Neural cell (in vitro differentiated cells): ENCODE data around the gene PDK2. TPM values are rescaled to one million over a fixed set of nuclear protein-coding genes. Genes with fewer than 3 reads are reported as not detected.
A peak's percentile ranks its signal among the peaks of the same experiment; 100 is the strongest.

Experiments used
- H2AFZ ChIP-seq: fragments of 200-600, 300-800 bp; sonication (generic), shearing (Covaris generic); 2 replicates; pipeline ENCODE4 v1.6.0; 2014; ENCODE audit warnings: low read depth, mild to moderate bottlenecking, antibody characterized with exemption, low read length, moderate library complexity
- H3F3A ChIP-seq: fragments of 200-600 bp; shearing (Covaris generic); 2 replicates; pipeline ENCODE4 v1.6.1; 2016; ENCODE audit warnings: mild to moderate bottlenecking, moderate library complexity, mixed read lengths, antibody characterized with exemption, low read length; ENCODE audit not compliant: insufficient read depth, poor library complexity, severe bottlenecking
- H3K27ac ChIP-seq: fragments of 200-600, 300-800 bp; sonication (generic), shearing (Covaris generic); 2 replicates; pipeline ENCODE4 v1.5.1; 2014; ENCODE audit warnings: mild to moderate bottlenecking, low read length, moderate library complexity
- H3K27me3 ChIP-seq: fragments of 300-800, 200-600 bp; sonication (generic), shearing (Covaris generic); 2 replicates; pipeline ENCODE4 v1.6.0; 2014; ENCODE audit warnings: mild to moderate bottlenecking, low read depth, low read length, moderate library complexity; ENCODE audit not compliant: insufficient read depth
- H3K36me3 ChIP-seq: fragments of 300-800, 200-600 bp; sonication (generic), shearing (Covaris generic); 2 replicates; pipeline ENCODE4 v1.5.1; 2014; ENCODE audit warnings: mild to moderate bottlenecking, antibody characterized with exemption, low read length, moderate library complexity; ENCODE audit not compliant: insufficient read depth
- H3K4me2 ChIP-seq: fragments of 300-800, 200-600 bp; sonication (generic), shearing (Covaris generic); 2 replicates; pipeline ENCODE4 v1.6.0; 2014; ENCODE audit warnings: mild to moderate bottlenecking, low read length
- H3K4me3 ChIP-seq: fragments of 300-800, 200-600 bp; sonication (generic), shearing (Covaris generic); 2 replicates; pipeline ENCODE4 v1.5.1; 2014; ENCODE audit warnings: mild to moderate bottlenecking, low read length, moderate library complexity
- H3K79me2 ChIP-seq: fragments of 200-600 bp; shearing (Covaris generic); replicated peaks from 2 replicates; pipeline ENCODE4 v1.6.0; 2014; ENCODE audit warnings: mild to moderate bottlenecking, low read length, moderate library complexity; ENCODE audit not compliant: insufficient read depth
- H3K9ac ChIP-seq: fragments of 300-800, 200-600 bp; sonication (generic), shearing (Covaris generic); 2 replicates; pipeline ENCODE4 v1.6.1; 2016; ENCODE audit warnings: mild to moderate bottlenecking, low read length, mixed read lengths
- H3K9me2 ChIP-seq: fragments of 200-600 bp; shearing (Covaris generic); 2 replicates; pipeline ENCODE4 v1.6.1; 2016; ENCODE audit warnings: mild to moderate bottlenecking, low read length, mixed read lengths; ENCODE audit not compliant: insufficient read depth
- H3K9me3 ChIP-seq: fragments of 200-600, 300-800 bp; sonication (generic), shearing (Covaris generic); 2 replicates; pipeline ENCODE4 v1.6.1; 2016; ENCODE audit warnings: mild to moderate bottlenecking, mixed run types, low read length, moderate library complexity, mixed read lengths
- H4K20me1 ChIP-seq: fragments of 200-600 bp; shearing (Covaris generic); 2 replicates; pipeline ENCODE4 v1.6.1; 2016; ENCODE audit warnings: mild to moderate bottlenecking, mixed run types; ENCODE audit not compliant: insufficient read depth
- EP300 ChIP-seq: fragments of 450-650 bp; conservative IDR thresholded peaks from 2 replicates; pipeline ENCODE4 v1.6.1; 2014; ENCODE audit warnings: antibody characterized with exemption, mild to moderate bottlenecking, moderate library complexity; ENCODE audit not compliant: poor library complexity, severe bottlenecking
- EZH2 ChIP-seq: fragments of 200-600, 300-800 bp; shearing (Covaris generic), sonication (generic); IDR thresholded peaks from 2 replicates; pipeline ENCODE4 v1.6.1; 2014; ENCODE audit warnings: antibody characterized with exemption, low read length, borderline replicate concordance, mild to moderate bottlenecking; ENCODE audit not compliant: insufficient read depth, poor library complexity, severe bottlenecking
- MXI1 ChIP-seq: fragments of 450-650 bp; conservative IDR thresholded peaks from 2 replicates; pipeline ENCODE4 v1.6.1; 2014; ENCODE audit warnings: antibody characterized with exemption, mild to moderate bottlenecking; ENCODE audit not compliant: poor library complexity, severe bottlenecking
- POLR2AphosphoS5 ChIP-seq: IDR thresholded peaks from 2 replicates; pipeline ENCODE4 v1.6.1; 2012
- RAD21 ChIP-seq: fragments of 450-650 bp; conservative IDR thresholded peaks from 2 replicates; pipeline ENCODE4 v1.6.1; 2014; ENCODE audit warnings: antibody characterized with exemption, mild to moderate bottlenecking, moderate library complexity
- REST ChIP-seq: IDR thresholded peaks from 2 replicates; pipeline ENCODE4 v1.6.1; 2012; ENCODE audit warnings: borderline replicate concordance
- SMC3 ChIP-seq: fragments of 450-650 bp; conservative IDR thresholded peaks from 2 replicates; pipeline ENCODE4 v1.6.1; 2014; ENCODE audit warnings: antibody characterized with exemption, mild to moderate bottlenecking, moderate library complexity; ENCODE audit not compliant: poor library complexity
- TAF1 ChIP-seq: IDR thresholded peaks from 2 replicates; pipeline ENCODE4 v1.6.1; 2012; ENCODE audit warnings: low read depth
- polyA plus RNA-seq: library from polyadenylated mRNA; depleted of rRNA; stranded (reverse); fragments of >200 nt; gene quantifications from 2 replicates; pipeline ENCODE4 v1.2.3, GENCODE V29; 2014
- TF ChIP-seq, protein P1 (sequence below): fragments of 450-650 bp; IDR thresholded peaks from 2 replicates; pipeline ENCODE4 v1.5.1; 2014; ENCODE audit warnings: antibody characterized with exemption, mild to moderate bottlenecking, moderate library complexity; ENCODE audit not compliant: poor library complexity, severe bottlenecking

Gene PDK2
- polyA plus RNA-seq, 1 donor from 2014 or later = 36.2 TPM

DNA sequence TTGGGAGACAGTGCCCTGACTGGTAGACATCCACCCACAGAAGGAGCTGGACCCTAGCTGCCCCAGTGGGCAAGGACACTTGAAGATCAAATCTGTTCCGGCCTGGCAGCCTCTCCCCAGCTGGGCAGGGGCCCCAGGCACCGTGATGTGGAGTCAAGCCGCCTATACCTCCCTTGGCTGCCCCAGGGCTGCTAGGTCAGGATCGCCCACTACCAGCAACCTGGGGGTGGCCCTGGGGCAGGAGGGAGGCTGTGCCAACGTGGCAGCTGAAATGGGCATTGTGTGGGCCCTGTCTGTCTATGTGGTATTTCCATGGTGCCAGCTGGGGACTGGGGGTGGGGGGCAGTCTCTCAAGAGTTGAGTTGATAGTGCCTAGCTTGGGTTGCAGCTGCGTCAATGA lies 941 bp downstream of the PDK2 start:
- H3K27ac ChIP-seq = no peak overlapping the region
- H3K36me3 ChIP-seq = no peaks in the 10 kb centered on the region
- H4K20me1 ChIP-seq = no peaks in the 10 kb centered on the region
- peak overlapping the region; percentile 97 for H3K4me3 ChIP-seq
- TF ChIP-seq EP300 (no peak), EZH2 (no peak), REST (no peak), POLR2AphosphoS5 (no peak), SMC3 (no peak), TAF1 (no peak), RAD21 (no peak), MXI1 (no peak)
- TF ChIP-seq, protein P1, sequence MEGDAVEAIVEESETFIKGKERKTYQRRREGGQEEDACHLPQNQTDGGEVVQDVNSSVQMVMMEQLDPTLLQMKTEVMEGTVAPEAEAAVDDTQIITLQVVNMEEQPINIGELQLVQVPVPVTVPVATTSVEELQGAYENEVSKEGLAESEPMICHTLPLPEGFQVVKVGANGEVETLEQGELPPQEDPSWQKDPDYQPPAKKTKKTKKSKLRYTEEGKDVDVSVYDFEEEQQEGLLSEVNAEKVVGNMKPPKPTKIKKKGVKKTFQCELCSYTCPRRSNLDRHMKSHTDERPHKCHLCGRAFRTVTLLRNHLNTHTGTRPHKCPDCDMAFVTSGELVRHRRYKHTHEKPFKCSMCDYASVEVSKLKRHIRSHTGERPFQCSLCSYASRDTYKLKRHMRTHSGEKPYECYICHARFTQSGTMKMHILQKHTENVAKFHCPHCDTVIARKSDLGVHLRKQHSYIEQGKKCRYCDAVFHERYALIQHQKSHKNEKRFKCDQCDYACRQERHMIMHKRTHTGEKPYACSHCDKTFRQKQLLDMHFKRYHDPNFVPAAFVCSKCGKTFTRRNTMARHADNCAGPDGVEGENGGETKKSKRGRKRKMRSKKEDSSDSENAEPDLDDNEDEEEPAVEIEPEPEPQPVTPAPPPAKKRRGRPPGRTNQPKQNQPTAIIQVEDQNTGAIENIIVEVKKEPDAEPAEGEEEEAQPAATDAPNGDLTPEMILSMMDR = no peak
- no peaks in the 10 kb centered on the region for H3K9me2 ChIP-seq
- peaks cover 9% of the 10 kb centered on the region for H3K79me2 ChIP-seq
- H3K27me3 ChIP-seq = no peaks in the 10 kb centered on the region
- peak overlapping the region; percentile 72 for H3K4me2 ChIP-seq
- peak overlapping the region; percentile 78 for H3K9ac ChIP-seq
- H3F3A ChIP-seq = no peaks in the 10 kb centered on the region
- no peak overlapping the region for H2AFZ ChIP-seq
- H3K9me3 ChIP-seq = no peaks in the 10 kb centered on the region

DNA sequence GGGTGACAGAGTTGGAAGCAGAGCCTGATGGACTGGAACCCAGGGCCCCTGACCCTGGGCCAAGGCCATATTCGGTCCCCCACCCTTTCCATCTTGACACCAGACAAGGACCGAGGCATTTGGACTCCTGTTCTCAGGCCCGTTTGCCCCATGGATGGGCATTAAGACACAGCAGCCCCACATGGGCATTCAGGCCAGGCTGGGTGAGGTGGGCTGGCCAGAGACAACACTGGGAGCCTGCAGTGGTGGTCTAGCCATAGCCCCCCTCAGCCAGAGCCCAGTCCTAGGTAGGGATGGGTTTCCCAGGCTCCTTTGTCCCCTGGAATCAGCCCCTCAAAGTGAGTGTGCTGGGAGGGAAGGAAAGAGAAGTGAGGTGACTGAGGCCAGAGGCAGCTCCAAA lies 1.6 kb downstream of the PDK2 start:
- no peaks in the 10 kb centered on the region for H3F3A ChIP-seq
- H3K79me2 ChIP-seq = peaks cover 9% of the 10 kb centered on the region
- no peaks in the 10 kb centered on the region for H3K27me3 ChIP-seq
- no peak overlapping the region for H2AFZ ChIP-seq
- H3K27ac ChIP-seq = no peak overlapping the region
- no peaks in the 10 kb centered on the region for H3K9me2 ChIP-seq
- peak overlapping the region; percentile 97 for H3K4me3 ChIP-seq
- H4K20me1 ChIP-seq = no peaks in the 10 kb centered on the region
- no peak overlapping the region for H3K4me2 ChIP-seq
- no peaks in the 10 kb centered on the region for H3K36me3 ChIP-seq
- H3K9me3 ChIP-seq = no peaks in the 10 kb centered on the region
- H3K9ac ChIP-seq = no peak overlapping the region
- no peak for TF ChIP-seq POLR2AphosphoS5
- TF ChIP-seq EP300 = no peak
- TF ChIP-seq EZH2 = no peak
- no peak for TF ChIP-seq RAD21
- TF ChIP-seq, protein P1 = no peak
- TF ChIP-seq TAF1 = no peak
- TF ChIP-seq SMC3 = no peak
- TF ChIP-seq MXI1 = no peak
- TF ChIP-seq REST = no peak
